Subcutaneous adipose tissue (tissue), 4 donors: ENCODE measurements around the gene C1QTNF2. TPM values are rescaled to one million over a fixed set of nuclear protein-coding genes. Genes with fewer than 3 reads are reported as not detected.

Experiments used
- total RNA-seq, 4 donors: library from RNA; depleted of rRNA; stranded (reverse); fragments of >200 nt; gene quantifications; one replicate each; pipeline ENCODE4 v1.1.0, GENCODE V29; 2016
- TF ChIP-seq, protein P1 (sequence below): fragments of 450-650 bp; IDR thresholded peaks from one replicate; pipeline ENCODE4 v1.5.1; 2016; ENCODE audit warnings: low read depth, mild to moderate bottlenecking, control low read depth, antibody characterized with exemption, moderate library complexity

The C1QTNF2 gene, protein sequence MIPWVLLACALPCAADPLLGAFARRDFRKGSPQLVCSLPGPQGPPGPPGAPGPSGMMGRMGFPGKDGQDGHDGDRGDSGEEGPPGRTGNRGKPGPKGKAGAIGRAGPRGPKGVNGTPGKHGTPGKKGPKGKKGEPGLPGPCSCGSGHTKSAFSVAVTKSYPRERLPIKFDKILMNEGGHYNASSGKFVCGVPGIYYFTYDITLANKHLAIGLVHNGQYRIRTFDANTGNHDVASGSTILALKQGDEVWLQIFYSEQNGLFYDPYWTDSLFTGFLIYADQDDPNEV
- total RNA-seq = 1 to 10 TPM in 2 of 4 donors, under 1 TPM in 2; 0.57 to 1.5 (median 0.91) TPM

DNA sequence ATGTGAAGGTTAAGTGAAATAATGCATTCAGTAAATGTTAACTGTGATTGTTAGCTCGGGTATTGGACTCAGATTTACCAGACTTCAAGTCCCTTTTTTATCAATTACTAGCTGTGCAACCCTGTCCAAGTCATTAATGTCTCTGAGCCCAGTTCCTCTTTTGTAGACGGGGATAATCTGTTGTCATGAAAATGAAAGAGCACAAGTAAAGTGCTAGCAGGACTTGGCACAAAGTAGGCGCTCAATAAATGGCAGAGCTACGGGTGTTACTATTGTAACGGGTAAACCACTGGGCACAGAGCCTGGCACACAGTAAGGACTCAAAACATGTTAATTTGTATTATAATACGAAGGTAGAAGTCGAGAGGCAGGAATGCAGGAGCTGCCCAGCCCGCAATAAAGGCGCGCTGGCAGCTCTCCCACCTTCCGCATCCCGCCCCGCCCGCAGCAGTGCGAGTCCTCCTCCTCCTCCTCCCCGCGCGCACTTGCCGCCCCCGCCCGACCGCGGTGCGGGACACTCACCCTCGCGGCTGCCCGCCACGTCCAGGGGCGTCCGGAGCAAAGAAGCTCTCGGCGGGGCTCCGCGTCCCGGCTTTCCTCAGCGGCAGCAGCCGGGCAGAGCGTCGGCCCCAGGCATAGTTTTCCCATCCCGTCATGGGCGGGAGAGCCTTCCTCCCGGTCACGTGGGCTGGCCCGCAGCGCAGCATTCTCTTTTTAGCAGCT, at the start of gene C1QTNF2:
Gene C1QTNF2, minus strand, starts transcription at position 637 of the 723 bp plus-strand sequence. CDS start 15,615 bp downstream, outside the sequence.
- TF ChIP-seq, protein P1, sequence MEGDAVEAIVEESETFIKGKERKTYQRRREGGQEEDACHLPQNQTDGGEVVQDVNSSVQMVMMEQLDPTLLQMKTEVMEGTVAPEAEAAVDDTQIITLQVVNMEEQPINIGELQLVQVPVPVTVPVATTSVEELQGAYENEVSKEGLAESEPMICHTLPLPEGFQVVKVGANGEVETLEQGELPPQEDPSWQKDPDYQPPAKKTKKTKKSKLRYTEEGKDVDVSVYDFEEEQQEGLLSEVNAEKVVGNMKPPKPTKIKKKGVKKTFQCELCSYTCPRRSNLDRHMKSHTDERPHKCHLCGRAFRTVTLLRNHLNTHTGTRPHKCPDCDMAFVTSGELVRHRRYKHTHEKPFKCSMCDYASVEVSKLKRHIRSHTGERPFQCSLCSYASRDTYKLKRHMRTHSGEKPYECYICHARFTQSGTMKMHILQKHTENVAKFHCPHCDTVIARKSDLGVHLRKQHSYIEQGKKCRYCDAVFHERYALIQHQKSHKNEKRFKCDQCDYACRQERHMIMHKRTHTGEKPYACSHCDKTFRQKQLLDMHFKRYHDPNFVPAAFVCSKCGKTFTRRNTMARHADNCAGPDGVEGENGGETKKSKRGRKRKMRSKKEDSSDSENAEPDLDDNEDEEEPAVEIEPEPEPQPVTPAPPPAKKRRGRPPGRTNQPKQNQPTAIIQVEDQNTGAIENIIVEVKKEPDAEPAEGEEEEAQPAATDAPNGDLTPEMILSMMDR = no peak

DNA sequence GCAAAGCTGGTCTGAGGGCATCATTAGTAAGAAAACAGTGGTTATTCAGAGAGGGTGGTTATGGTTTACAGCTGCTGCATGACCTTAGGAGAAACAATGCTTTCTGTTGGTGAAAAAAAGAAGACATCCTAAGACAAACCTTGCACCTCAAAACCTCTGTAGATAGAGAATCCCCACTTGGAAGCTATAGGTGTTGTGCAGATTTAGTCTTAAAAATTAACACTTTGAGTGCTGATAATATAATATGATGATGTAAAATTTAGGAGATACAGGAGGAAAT, 49.8 kb upstream of the C1QTNF2 start:
- TF ChIP-seq, protein P1 = no peak

DNA sequence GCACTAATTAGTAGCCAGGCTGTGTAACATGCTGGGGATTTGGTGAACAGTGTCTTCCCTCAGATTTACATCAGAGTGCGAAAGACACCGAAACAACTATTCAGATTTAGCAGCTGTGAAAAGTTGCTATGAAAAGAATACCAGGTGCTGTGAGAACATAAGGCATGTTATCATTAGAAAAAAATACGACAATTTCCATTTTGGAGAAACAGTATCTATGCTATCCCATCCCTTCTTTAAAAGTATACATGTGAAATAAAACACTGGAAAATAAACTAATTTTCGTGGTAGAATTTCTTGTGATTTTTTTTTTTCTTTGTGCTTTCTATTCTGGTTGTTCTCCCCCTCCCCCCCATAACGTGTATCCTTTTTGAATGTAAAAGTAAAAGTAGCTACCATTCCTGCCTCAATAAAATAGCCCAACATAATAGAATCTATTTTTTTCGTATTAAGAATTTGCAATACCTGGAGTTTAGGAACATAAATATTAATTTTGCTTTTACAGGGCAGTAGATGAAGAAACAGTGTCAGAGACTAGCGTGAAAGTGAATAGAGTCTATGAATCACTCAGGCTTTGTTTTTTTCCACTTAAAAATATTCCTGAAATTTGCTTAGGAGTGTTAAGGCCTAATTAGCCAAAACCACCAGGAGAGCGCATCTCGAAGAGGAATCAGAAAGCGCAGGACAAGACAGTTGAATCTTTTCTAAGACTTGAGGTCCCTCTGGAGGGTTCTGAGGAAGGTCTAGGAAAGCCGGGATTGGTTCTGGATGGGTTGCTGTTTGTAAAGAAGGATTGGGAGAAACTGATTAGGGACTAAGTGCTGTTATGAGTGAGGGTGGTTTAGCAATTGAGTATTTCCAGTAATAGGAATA, 49.3 kb upstream of the C1QTNF2 start:
- TF ChIP-seq, protein P1 = no peak

GRCh38 chr5:160418561-160419457, 48.4 kb upstream of the C1QTNF2 start, which contains the start of gene SLU7:
TSS of gene SLU7 (minus strand) at chr5:160419081. CDS start at chr5:160415294, 3,787 bp downstream.
- TF ChIP-seq, protein P1 = no peak

GRCh38 chr5:160399402-160400353, 29.3 kb upstream of the C1QTNF2 start, which contains the start of gene FAM200C:
TSS of gene FAM200C (minus strand) at chr5:160400054. CDS start at chr5:160395490, 4,564 bp downstream.
- TF ChIP-seq, protein P1 = no peak

DNA sequence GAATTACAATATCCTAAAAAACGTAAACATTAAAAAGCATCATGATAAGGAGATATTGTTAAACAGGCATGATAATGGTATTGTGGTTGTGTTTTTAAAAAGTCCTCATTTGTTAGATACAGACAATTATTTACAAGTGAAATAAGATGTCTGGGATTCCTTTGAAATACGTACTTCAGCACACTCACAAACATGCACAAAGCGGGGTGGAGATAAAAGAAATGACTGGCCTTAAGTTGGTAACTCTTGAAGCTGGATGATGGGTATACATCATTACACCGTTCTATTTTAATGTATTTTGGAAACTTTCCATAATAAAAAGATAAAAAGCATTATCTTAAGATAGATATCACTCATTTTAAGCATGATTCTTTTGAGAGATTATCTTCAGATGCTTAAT, 28.4 kb upstream of the C1QTNF2 start:
- TF ChIP-seq, protein P1 = no peak
